Coronary artery (tissue), 2 donors: ENCODE measurements around the gene MED12L.
A peak's percentile ranks its signal among the peaks of the same experiment; 100 is the strongest.

ENCODE experiments used
- DNase-seq: peaks from one replicate; pipeline ENCODE4 v3.0.0-alpha.2; 2017; ENCODE audit warnings: low spot score
- H3K27ac ChIP-seq, 2 donors: fragments of 200-600 bp; sonication (generic); one replicate each; pipeline ENCODE4 v1.5.1; 2016 to 2019
- H3K4me3 ChIP-seq: fragments of 200-600 bp; sonication (generic); 2 replicates; pipeline ENCODE4 v1.5.1; 2016; ENCODE audit warnings: mild to moderate bottlenecking, moderate library complexity
- TF ChIP-seq, protein P1 (sequence below): fragments of 200-600 bp; sonication (generic); IDR thresholded peaks from one replicate; pipeline ENCODE4 v1.5.1; 2019; ENCODE audit warnings: antibody characterized with exemption

The MED12L gene

DNA sequence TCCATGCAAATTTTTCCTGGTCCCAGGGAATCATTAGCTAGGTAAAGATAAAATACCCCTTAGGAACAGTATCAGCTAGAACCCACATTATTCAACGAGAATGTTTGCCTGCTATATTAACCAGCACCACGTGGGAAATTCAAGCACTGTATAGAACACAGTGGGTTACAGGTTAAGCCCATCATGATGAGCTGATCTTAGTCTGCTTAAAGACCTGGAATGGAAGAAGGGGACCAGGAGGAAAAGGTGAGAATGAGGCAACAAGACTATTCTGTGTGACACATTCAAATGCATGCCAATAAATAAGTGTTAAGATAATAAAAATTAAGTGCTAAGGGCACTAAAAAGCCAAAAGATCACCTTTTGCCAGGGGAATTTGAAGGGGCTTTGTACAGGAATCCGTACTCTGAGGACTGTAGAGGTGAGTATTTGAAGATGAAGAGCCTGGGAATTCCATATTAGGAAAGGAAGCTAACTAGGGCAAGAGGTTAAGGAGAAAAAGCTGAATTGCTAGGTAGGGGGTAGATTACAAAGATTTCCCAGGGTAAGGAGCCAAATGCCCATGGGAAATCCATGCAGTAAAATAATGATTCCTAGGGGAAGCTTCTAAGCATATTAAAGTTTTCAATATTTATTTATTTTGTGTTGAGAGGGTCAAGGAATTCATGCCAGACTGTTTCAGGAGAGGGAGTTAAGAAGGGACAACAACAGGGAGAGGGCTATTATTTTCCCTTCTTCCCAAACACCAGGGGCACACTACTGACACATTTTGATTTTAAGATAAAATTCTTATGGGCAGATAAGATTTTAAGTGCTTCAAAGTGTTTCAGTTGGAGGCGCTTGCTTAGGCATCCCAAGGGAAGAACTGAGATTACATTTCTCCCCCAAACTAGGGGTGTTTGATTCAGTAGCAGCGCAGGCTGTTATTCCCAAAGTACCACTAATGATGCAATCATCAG is 2.3 kb upstream of the MED12L start:
- DNase-seq, result no peak
- H3K4me3 ChIP-seq, result no peak overlapping the region
- no peak overlapping the region for H3K27ac ChIP-seq
- TF ChIP-seq, protein P1, sequence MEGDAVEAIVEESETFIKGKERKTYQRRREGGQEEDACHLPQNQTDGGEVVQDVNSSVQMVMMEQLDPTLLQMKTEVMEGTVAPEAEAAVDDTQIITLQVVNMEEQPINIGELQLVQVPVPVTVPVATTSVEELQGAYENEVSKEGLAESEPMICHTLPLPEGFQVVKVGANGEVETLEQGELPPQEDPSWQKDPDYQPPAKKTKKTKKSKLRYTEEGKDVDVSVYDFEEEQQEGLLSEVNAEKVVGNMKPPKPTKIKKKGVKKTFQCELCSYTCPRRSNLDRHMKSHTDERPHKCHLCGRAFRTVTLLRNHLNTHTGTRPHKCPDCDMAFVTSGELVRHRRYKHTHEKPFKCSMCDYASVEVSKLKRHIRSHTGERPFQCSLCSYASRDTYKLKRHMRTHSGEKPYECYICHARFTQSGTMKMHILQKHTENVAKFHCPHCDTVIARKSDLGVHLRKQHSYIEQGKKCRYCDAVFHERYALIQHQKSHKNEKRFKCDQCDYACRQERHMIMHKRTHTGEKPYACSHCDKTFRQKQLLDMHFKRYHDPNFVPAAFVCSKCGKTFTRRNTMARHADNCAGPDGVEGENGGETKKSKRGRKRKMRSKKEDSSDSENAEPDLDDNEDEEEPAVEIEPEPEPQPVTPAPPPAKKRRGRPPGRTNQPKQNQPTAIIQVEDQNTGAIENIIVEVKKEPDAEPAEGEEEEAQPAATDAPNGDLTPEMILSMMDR, result no peak

DNA sequence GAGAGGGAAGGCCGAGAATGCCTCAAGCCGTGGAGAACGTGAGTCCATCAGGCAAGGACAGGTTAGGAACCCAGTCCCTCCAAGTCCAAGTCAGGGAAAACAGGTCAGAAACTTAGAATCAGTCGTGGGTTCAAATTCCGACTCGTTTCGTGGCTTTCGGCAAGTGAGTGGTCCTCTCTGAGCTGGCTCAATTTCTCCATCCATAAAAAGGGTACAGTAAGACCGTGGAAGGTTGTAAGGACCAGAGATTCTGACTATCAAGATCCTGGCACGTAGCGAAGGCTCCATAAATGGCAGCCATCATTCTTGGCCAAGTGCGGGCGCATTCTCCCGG is 604 bp upstream of the MED12L start:
- TF ChIP-seq, protein P1, result no peak
- DNase-seq, result no peak
- Histone ChIP-seq H3K4me3 (peak overlapping the region; percentile 81), H3K27ac (no peak overlapping the region)

DNA sequence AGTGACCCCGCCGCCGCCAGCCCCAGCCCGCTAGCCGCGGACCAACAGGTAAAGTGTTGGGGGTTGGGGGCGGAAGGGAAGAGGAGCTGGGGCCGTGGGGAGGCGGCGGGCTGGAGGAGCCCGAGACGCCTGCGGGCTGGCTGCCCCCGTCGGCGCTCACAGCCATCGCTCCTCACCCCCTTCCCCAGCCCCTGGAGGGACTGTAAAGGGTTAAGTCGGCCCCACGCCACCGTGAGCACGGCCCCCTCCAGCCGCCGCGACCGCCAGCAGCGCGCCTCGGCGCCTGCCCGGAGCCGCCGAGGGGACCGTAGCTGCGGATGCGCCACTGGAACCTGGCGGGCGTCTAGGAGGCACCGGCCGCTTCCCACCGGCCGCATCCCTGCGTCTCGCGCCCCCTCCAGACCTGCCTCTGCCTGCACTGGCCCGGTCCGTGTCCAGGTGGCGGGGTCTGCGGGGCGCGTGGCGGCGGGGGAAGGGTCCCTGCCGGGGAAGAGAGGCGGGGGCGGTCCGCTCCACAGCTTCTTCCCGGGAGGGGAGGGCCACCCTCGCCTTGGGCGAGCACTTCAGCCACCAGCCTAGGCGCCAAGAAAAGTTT is 522 bp downstream of the MED12L start:
- TF ChIP-seq, protein P1, result no peak
- no peak overlapping the region for H3K27ac ChIP-seq
- H3K4me3 ChIP-seq, result peak overlapping the region; percentile 81
- DNase-seq, result no peak

DNA sequence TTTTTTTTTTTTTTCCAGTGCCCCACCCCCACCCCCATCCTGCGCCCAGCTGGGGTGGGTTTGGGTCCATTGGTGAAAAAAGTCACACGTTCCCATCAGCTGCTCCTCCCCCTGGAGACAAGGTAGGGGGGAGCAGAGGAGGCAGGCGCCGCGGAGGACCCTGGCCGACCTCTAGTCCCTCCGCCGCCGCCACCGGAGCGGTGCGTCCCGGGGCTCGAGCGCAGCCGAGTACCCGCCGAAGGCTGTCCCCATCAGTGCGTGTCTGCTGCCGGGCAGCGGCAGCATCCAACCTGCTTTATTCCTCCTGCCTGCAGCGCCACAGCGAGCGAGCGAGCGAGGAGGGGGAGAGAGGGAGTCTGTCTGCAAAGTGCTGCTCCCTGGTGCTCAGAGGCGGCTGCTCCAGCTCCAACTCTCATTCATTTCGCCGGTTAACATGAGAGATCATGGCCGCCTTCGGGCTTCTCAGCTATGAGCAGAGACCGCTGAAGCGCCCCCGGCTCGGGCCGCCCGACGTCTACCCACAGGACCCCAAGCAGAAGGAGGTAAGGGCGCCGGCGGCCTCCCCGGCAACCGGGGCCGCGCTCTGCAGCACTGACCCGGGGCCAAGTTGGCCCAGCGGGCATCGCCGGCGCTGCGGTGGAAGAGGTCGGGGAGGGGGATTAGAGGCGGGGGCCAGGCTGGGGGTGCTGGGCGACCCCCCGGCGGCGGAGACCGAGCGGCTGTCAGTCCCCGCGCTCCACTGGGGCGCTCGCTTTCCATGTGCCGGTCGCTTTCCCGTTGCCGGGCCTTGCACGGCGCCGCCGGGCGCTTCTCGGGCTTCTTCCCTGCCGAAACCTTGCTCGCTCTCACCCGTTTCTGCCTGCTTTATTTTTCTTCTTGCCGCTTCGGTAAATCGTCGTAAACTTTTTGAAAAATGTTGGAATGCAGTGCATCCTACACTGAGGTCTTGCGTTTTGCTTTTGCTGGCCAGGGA is 1.3 kb downstream of the MED12L start:
- Histone ChIP-seq H3K4me3 (peak overlapping the region; percentile 81), H3K27ac (peak overlapping the region; percentile 30 to 34)
- peak; percentile 77 for DNase-seq
- TF ChIP-seq, protein P1, result no peak

DNA sequence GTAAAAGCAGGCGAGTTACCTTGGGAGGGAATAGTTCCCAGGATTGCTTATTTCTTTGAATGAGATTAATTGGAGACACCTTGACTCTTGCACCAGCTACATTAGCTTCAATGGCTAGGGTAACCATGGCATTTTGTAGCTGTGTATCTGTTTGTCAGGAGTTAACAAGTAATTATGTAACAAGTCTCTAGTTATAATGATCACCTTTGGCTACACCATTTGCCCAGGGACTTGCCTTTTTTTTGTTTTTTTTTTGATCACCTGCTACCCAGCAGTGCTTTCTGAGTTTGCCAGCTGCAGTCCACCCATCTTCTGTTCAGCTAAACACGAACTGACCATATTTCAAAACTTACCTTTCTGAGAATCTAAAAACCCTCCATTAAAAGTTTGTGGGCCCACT is 2.2 kb downstream of the MED12L start:
- DNase-seq, result no peak
- TF ChIP-seq, protein P1, result no peak
- Histone ChIP-seq H3K4me3 (no peak overlapping the region), H3K27ac (no peak overlapping the region)

DNA sequence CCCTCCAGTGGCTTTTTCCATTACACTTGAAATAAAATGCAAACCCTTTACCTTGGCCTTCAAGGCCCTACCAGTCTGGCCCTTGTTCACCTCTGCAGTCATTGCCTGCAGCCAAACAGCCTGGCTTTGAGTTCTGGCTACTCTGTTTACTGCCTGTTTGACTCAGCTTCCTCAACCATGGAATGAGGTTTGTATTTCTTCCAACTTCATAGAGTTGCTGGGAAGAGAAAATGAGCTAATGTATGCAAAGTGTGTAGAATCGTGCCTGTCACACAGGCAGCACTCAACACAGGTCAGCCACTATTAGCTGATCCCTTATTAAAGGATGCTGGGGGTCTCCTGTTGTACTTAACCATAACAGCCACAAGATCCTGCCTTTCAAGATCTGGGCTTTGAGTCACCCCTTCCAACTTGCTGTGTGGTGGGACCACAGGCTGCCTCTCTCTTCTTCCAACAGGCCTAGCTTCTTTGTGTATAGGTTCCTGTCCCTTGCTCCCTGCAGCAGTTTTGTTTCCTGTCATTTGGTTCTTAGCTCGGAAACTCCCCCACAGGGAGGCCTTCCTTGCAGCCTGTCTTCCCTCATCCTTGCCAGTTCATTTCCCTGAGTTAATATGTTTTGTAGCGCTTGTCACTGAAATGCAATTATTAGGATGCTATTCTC is 6.4 kb downstream of the MED12L start:
- H3K27ac ChIP-seq, result no peak overlapping the region
- TF ChIP-seq, protein P1, result no peak
- H3K4me3 ChIP-seq, result no peak overlapping the region
- DNase-seq, result no peak
